HEK293 (cell line): ENCODE results near the gene ZBTB47.
A peak's percentile ranks its signal among the peaks of the same experiment; 100 is the strongest.

ENCODE experiments used
- CTCF ChIA-PET: fragments of 350-600 bp; formaldehyde crosslinking; extraction: SDS; loops from one replicate; lab custom pipeline; 2021; ENCODE audit warnings: antibody characterized with exemption; lab: Yijun Ruan, JAX
- POLR2A ChIA-PET: fragments of 300-600 bp; formaldehyde crosslinking; extraction: SDS; loops from one replicate; lab custom pipeline; 2020; ENCODE audit warnings: antibody characterized with exemption, inconsistent platforms; lab: Yijun Ruan, JAX
- H3K27ac ChIP-seq: fragments of 200-500 bp; sonication (Bioruptor generic); 2 replicates; pipeline ENCODE4 v1.5.1; 2014; ENCODE audit warnings: low read depth, low read length, control low read depth, inconsistent platforms; ENCODE audit errors: extremely low read depth
- H3K36me3 ChIP-seq, 2 experiments: fragments of 200-500 bp in 1 of 2; sonication (Bioruptor generic) in 1 of 2; 1 replicate in 1 of 2; 2 replicates in 1 of 2; pipeline ENCODE4 v1.5.1; 2014 to 2017; ENCODE audit warnings: inconsistent platforms in 2 of 2, low read length in 2 of 2; ENCODE audit not compliant: control insufficient read depth in 2 of 2, insufficient read depth in 1 of 2
- H3K4me1 ChIP-seq: fragments of 200-500 bp; sonication (Bioruptor generic); 2 replicates; pipeline ENCODE4 v1.5.1; 2014; ENCODE audit warnings: mild to moderate bottlenecking, low read length, inconsistent platforms; ENCODE audit not compliant: control insufficient read depth, insufficient read depth
- H3K4me3 ChIP-seq: 2 replicates; pipeline ENCODE4 v1.5.1; 2011; ENCODE audit warnings: low read depth, mild to moderate bottlenecking, control low read depth, low read length, moderate library complexity
- H3K9me3 ChIP-seq: fragments of 200-500 bp; sonication (Bioruptor generic); 2 replicates; pipeline ENCODE4 v1.5.1; 2014; ENCODE audit warnings: low read depth, low read length, inconsistent platforms; ENCODE audit not compliant: control insufficient read depth, insufficient read depth
- BCL11B ChIP-seq: fragments of 450-650 bp; formaldehyde crosslinking; IDR thresholded peaks from 2 replicates; pipeline ENCODE4 v1.5.1; 2016; ENCODE audit warnings: low read depth, missing biosample characterization, missing genetic modification characterization
- GLIS1 ChIP-seq: fragments of 450-650 bp; formaldehyde crosslinking; IDR thresholded peaks from 2 replicates; pipeline ENCODE4 v1.5.1; 2016; ENCODE audit warnings: missing biosample characterization, missing genetic modification characterization
- HOXD13 ChIP-seq: sonication (generic); formaldehyde crosslinking; IDR thresholded peaks from 2 replicates; pipeline ENCODE4 v1.8.0; 2022; ENCODE audit warnings: missing genetic modification reagents, borderline replicate concordance
- KLF8 ChIP-seq: fragments of 450-650 bp; formaldehyde crosslinking; IDR thresholded peaks from 2 replicates; pipeline ENCODE4 v1.5.1; 2016; ENCODE audit warnings: missing biosample characterization, missing genetic modification characterization
- WT1 ChIP-seq: fragments of 450-650 bp; formaldehyde crosslinking; IDR thresholded peaks from 2 replicates; pipeline ENCODE4 v1.5.1; 2016; ENCODE audit warnings: missing biosample characterization, missing genetic modification characterization
- ZBTB17 ChIP-seq: fragments of 450-650 bp; formaldehyde crosslinking; IDR thresholded peaks from 2 replicates; pipeline ENCODE4 v1.5.1; 2016; ENCODE audit warnings: missing biosample characterization, missing genetic modification characterization
- ZFP3 ChIP-seq: fragments of 450-650 bp; formaldehyde crosslinking; IDR thresholded peaks from 2 replicates; pipeline ENCODE4 v1.5.1; 2016; ENCODE audit warnings: low read depth, missing biosample characterization, missing genetic modification characterization
- ZNF112 ChIP-seq: fragments of 450-650 bp; formaldehyde crosslinking; IDR thresholded peaks from 2 replicates; pipeline ENCODE4 v1.5.0; 2017; ENCODE audit warnings: missing biosample characterization, missing genetic modification characterization
- ZNF121 ChIP-seq: fragments of 450-650 bp; formaldehyde crosslinking; IDR thresholded peaks from 2 replicates; pipeline ENCODE4 v1.5.1; 2016; ENCODE audit warnings: missing biosample characterization, missing genetic modification characterization
- ZNF140 ChIP-seq: fragments of 450-650 bp; formaldehyde crosslinking; IDR thresholded peaks from 2 replicates; pipeline ENCODE4 v1.5.1; 2016; ENCODE audit warnings: missing biosample characterization, missing genetic modification characterization
- ZNF155 ChIP-seq: fragments of 450-650 bp; formaldehyde crosslinking; IDR thresholded peaks from 2 replicates; pipeline ENCODE4 v1.5.1; 2016; ENCODE audit warnings: missing biosample characterization, missing genetic modification characterization
- ZNF19 ChIP-seq: fragments of 450-650 bp; formaldehyde crosslinking; IDR thresholded peaks from 2 replicates; pipeline ENCODE4; 2016; ENCODE audit warnings: missing biosample characterization, missing genetic modification characterization, low read depth
- ZNF404 ChIP-seq: fragments of 450-650 bp; formaldehyde crosslinking; IDR thresholded peaks from 2 replicates; pipeline ENCODE4 v1.5.1; 2017; ENCODE audit warnings: missing biosample characterization, missing genetic modification characterization
- ZNF610 ChIP-seq: fragments of 450-650 bp; formaldehyde crosslinking; IDR thresholded peaks from 2 replicates; pipeline ENCODE4 v1.5.1; 2016; ENCODE audit warnings: missing biosample characterization, missing genetic modification characterization, borderline replicate concordance
- ZNF677 ChIP-seq: fragments of 450-650 bp; IDR thresholded peaks from 2 replicates; pipeline ENCODE4 v1.5.0; 2018; ENCODE audit warnings: missing biosample characterization, mild to moderate bottlenecking, missing genetic modification characterization, moderate library complexity
- ZNF707 ChIP-seq: fragments of 450-650 bp; formaldehyde crosslinking; IDR thresholded peaks from 2 replicates; pipeline ENCODE4 v1.5.1; 2016; ENCODE audit warnings: missing biosample characterization, missing genetic modification characterization
- ZNF776 ChIP-seq: fragments of 450-650 bp; formaldehyde crosslinking; IDR thresholded peaks from 2 replicates; pipeline ENCODE4 v1.5.0; 2017; ENCODE audit warnings: missing biosample characterization, missing genetic modification characterization, borderline replicate concordance
- TF ChIP-seq, protein P1 (sequence below): fragments of 450-650 bp; formaldehyde crosslinking; IDR thresholded peaks from 2 replicates; pipeline ENCODE4 v1.5.1; 2016; ENCODE audit warnings: missing biosample characterization, missing genetic modification characterization
- TF ChIP-seq, protein P2 (sequence below): fragments of 450-650 bp; formaldehyde crosslinking; IDR thresholded peaks from 2 replicates; pipeline ENCODE4 v1.5.1; 2016; ENCODE audit warnings: missing biosample characterization, missing genetic modification characterization
- TF ChIP-seq, protein P3 (sequence below): fragments of 450-650 bp; formaldehyde crosslinking; IDR thresholded peaks from 2 replicates; pipeline ENCODE4 v1.5.1; 2016; ENCODE audit warnings: missing biosample characterization, missing genetic modification characterization
- TF ChIP-seq, protein P4 (sequence below): fragments of 450-650 bp; formaldehyde crosslinking; IDR thresholded peaks from 2 replicates; pipeline ENCODE4 v1.5.1; 2016; ENCODE audit warnings: missing biosample characterization, missing genetic modification characterization
- TF ChIP-seq, protein P5 (sequence below): fragments of 450-650 bp; formaldehyde crosslinking; IDR thresholded peaks from 2 replicates; pipeline ENCODE4 v1.5.1; 2016; ENCODE audit warnings: missing biosample characterization, missing genetic modification characterization

ZBTB47 gene

DNA sequence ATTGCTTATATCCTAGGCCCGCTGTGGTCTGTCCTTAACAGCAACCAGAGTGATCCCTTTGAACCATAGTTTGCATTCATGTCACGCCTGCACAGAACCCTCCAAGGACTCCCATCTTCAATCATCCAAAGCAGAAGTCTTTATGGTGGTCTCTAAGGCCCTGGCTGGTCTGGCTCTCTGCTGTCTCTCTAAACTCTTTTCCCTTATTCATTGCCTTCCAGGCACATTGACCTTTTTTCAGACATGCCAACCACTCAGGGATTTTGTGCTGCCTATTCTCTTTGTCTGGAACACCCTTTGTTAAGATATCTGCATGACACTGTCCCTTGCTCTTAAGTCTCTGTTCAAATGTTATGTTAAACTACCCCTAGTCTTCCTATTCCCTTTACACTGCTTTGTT, 21.9 kb upstream of the ZBTB47 start:
- no peaks in the 10 kb centered on the region for H3K4me1 ChIP-seq
- peaks cover 30 to 84% of the 10 kb centered on the region in 2 experiments for H3K36me3 ChIP-seq
- POLR2A ChIA-PET: no interaction called here
- no peak overlapping the region for H3K27ac ChIP-seq
- no peak for TF ChIP-seq ZNF707
- TF ChIP-seq, all 188 proteins: peak for 0
- CTCF ChIA-PET: no interaction called here
- no peak overlapping the region for H3K4me3 ChIP-seq
- no peaks in the 10 kb centered on the region for H3K9me3 ChIP-seq

DNA sequence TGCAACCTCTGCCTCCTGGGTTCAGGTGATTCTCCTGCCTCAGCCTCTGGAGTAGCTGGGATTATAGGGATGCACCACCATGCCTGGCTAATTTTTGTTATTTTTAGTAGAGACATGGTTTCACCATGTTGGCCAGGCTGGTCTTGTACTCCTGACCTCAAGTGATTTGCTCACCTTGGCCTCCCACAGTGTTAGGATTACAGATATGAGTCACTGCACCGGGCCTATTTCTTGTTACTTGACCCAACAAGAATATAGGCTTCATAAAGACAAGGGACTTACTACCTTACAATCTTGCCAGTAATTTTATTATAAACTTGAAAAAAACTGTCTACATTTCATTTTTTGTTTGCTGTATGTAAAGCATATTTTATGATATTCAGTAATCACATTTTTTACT, 21.4 kb upstream of the ZBTB47 start:
- ChIA-PET CTCF (no interaction called here), POLR2A (no interaction called here)
- Histone ChIP-seq H3K4me3 (no peak overlapping the region), H3K36me3 (peaks cover 36 to 89% of the 10 kb centered on the region in 2 experiments), H3K4me1 (no peaks in the 10 kb centered on the region), H3K27ac (no peak overlapping the region), H3K9me3 (no peaks in the 10 kb centered on the region)
- TF ChIP-seq ZNF155 (tag by site-specific recombination): no peak
- peak; percentile 36; the same call in 1 of the 2 replicates for TF ChIP-seq GLIS1
- TF ChIP-seq KLF8: no peak
- no peak for TF ChIP-seq ZNF677 (tag by site-specific recombination)

DNA sequence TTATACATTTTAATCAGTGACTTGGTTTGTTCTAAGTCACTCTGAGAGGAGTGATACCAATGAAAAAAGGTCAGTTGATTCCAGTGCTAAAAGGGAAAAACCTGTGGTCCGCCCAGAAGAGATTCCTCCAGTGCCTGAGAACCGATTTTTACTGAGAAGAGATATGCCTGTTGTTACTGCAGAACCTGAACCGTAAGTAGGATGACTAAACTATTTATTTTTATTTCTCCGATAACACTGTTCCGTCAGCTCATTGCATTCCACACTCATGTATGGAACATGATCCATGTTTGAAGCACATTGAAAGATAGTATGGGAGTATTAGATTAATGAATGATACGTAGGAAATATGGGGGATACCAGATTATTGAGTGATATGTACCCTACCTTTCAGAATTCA, 20.0 kb upstream of the ZBTB47 start:
- Histone ChIP-seq H3K27ac (no peak overlapping the region), H3K4me3 (no peak overlapping the region), H3K36me3 (peaks cover 38 to 94% of the 10 kb centered on the region in 2 experiments), H3K4me1 (no peaks in the 10 kb centered on the region), H3K9me3 (no peaks in the 10 kb centered on the region)
- CTCF ChIA-PET: interaction anchor here (0.6 kb wide), 2 partner anchors 15 to 249 kb away, joined by 3 read pairs; no protein-coding TSS in a partner anchor
- TF ChIP-seq, protein P1, sequence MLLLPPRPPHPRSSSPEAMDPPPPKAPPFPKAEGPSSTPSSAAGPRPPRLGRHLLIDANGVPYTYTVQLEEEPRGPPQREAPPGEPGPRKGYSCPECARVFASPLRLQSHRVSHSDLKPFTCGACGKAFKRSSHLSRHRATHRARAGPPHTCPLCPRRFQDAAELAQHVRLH (tag by site-specific recombination): no peak
- TF ChIP-seq, protein P2, sequence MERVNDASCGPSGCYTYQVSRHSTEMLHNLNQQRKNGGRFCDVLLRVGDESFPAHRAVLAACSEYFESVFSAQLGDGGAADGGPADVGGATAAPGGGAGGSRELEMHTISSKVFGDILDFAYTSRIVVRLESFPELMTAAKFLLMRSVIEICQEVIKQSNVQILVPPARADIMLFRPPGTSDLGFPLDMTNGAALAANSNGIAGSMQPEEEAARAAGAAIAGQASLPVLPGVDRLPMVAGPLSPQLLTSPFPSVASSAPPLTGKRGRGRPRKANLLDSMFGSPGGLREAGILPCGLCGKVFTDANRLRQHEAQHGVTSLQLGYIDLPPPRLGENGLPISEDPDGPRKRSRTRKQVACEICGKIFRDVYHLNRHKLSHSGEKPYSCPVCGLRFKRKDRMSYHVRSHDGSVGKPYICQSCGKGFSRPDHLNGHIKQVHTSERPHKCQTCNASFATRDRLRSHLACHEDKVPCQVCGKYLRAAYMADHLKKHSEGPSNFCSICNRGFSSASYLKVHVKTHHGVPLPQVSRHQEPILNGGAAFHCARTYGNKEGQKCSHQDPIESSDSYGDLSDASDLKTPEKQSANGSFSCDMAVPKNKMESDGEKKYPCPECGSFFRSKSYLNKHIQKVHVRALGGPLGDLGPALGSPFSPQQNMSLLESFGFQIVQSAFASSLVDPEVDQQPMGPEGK (tag by site-specific recombination): no peak
- TF ChIP-seq ZFP3 (tag by site-specific recombination): no peak
- no peak for TF ChIP-seq ZNF140 (tag by site-specific recombination)
- TF ChIP-seq, protein P3, sequence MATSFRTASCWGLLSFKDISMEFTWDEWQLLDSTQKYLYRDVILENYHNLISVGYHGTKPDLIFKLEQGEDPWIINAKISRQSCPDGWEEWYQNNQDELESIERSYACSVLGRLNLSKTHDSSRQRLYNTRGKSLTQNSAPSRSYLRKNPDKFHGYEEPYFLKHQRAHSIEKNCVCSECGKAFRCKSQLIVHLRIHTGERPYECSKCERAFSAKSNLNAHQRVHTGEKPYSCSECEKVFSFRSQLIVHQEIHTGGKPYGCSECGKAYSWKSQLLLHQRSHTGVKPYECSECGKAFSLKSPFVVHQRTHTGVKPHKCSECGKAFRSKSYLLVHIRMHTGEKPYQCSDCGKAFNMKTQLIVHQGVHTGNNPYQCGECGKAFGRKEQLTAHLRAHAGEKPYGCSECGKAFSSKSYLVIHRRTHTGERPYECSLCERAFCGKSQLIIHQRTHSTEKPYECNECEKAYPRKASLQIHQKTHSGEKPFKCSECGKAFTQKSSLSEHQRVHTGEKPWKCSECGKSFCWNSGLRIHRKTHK: no peak
- no peak for TF ChIP-seq ZNF404 (tag by site-specific recombination)
- POLR2A ChIA-PET: no interaction called here

DNA sequence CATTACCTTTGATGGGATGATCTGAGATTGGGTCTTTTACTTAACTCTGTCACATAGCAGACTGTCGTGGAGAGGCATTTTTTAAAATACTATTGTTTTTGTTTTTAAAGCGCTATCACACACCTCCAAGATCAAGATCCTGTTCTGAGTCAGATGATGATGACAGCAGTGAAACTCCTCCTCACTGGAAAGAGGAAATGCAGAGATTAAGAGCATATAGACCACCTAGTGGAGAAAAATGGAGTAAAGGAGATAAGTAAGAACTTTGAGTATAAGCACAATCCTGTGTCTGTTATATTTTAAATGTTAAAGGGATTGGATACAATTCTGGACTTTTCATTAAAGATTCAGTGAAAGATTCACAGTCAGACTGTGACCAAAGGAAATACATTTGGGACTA, 18.4 kb upstream of the ZBTB47 start:
- Histone ChIP-seq H3K27ac (no peak overlapping the region), H3K36me3 (peaks cover 38 to 100% of the 10 kb centered on the region in 2 experiments), H3K9me3 (no peaks in the 10 kb centered on the region), H3K4me1 (no peaks in the 10 kb centered on the region), H3K4me3 (no peak overlapping the region)
- ChIA-PET POLR2A (interaction anchor here (1.0 kb wide), 1 partner anchor 9 kb away, joined by 3 read pairs; no protein-coding TSS in a partner anchor), CTCF (no interaction called here)
- TF ChIP-seq WT1 (tag by site-specific recombination): no peak
- TF ChIP-seq HOXD13 (CRISPR knock-in tag): no peak
- TF ChIP-seq ZNF776 (tag by site-specific recombination): no peak
- TF ChIP-seq, protein P4, sequence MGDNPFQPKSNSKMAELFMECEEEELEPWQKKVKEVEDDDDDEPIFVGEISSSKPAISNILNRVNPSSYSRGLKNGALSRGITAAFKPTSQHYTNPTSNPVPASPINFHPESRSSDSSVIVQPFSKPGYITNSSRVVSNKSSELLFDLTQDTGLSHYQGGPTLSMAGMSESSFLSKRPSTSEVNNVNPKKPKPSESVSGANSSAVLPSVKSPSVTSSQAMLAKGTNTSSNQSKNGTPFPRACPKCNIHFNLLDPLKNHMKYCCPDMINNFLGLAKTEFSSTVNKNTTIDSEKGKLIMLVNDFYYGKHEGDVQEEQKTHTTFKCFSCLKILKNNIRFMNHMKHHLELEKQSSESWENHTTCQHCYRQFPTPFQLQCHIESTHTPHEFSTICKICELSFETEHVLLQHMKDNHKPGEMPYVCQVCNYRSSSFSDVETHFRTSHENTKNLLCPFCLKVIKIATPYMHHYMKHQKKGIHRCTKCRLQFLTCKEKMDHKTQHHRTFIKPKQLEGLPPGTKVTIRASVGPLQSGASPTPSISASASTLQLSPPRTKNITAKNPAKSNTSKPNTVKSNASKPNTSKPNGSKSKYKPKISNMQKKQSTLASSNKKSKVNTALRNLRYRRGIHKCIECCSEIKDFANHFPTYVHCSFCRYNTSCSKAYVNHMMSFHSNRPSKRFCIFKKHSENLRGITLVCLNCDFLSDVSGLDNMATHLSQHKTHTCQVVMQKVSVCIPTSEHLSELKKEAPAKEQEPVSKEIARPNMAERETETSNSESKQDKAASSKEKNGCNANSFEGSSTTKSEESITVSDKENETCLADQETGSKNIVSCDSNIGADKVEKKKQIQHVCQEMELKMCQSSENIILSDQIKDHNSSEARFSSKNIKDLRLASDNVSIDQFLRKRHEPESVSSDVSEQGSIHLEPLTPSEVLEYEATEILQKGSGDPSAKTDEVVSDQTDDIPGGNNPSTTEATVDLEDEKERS (tag by site-specific recombination): no peak
- TF ChIP-seq BCL11B (tag by site-specific recombination): no peak
- no peak for TF ChIP-seq ZNF19 (tag by site-specific recombination)
- TF ChIP-seq ZNF121: no peak
- no peak for TF ChIP-seq ZBTB17
- TF ChIP-seq ZNF112 (tag by site-specific recombination): no peak
- TF ChIP-seq, protein P5, sequence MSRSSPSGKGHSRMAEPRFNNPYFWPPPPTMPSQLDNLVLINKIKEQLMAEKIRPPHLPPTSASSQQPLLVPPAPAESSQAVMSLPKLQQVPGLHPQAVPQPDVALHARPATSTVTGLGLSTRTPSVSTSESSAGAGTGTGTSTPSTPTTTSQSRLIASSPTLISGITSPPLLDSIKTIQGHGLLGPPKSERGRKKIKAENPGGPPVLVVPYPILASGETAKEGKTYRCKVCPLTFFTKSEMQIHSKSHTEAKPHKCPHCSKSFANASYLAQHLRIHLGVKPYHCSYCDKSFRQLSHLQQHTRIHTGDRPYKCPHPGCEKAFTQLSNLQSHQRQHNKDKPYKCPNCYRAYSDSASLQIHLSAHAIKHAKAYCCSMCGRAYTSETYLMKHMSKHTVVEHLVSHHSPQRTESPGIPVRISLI (tag by site-specific recombination): no peak
- TF ChIP-seq ZNF610 (tag by site-specific recombination): no peak
